IMR-90 (cell line): ENCODE results near the gene TMEM30A. TPM values are rescaled to one million over a fixed set of nuclear protein-coding genes. Genes with fewer than 3 reads are reported as not detected.

Experiments
- ATAC-seq: fragments of 200-7000 bp; cut with Tn5 transposase; 2 replicates; pipeline ENCODE4 v1.9.1; 2020; ENCODE audit warnings: low read depth, mild to moderate bottlenecking, moderate library complexity
- BruUV-seq: library from RNA; stranded (reverse); fragments of 400-500 nt; replicated peaks from 2 replicates; lab custom pipeline; 2021; lab: Mats Ljungman, UMichigan
- CTCF ChIA-PET: fragments of 300-600 bp; formaldehyde crosslinking; extraction: SDS; loops from one replicate; lab custom pipeline; 2021; ENCODE audit warnings: antibody characterized with exemption; lab: Yijun Ruan, JAX
- POLR2A ChIA-PET: fragments of 300-600 bp; sonication (Branson Sonifier 250); formaldehyde crosslinking; loops from one replicate; lab custom pipeline; 2022; ENCODE audit warnings: antibody characterized with exemption; ENCODE audit not compliant: unreplicated experiment; lab: Charles Lee
- DNase-seq: peaks from one replicate; pipeline ENCODE4 v3.0.0; 2013
- H2AFZ ChIP-seq: replicated peaks from 2 replicates; pipeline ENCODE3; 2013; ENCODE audit warnings: low read length, mild to moderate bottlenecking; ENCODE audit not compliant: poor library complexity
- H2AK5ac ChIP-seq: 2 replicates; pipeline ENCODE4 v1.6.1; 2013; ENCODE audit warnings: low read depth, low read length, inconsistent platforms
- H2AK9ac ChIP-seq: replicated peaks from 2 replicates; pipeline ENCODE3; 2013; ENCODE audit warnings: mild to moderate bottlenecking, low read depth, low read length, moderate library complexity; ENCODE audit not compliant: poor library complexity
- H2BK120ac ChIP-seq: 2 replicates; pipeline ENCODE4 v1.6.1; 2013; ENCODE audit warnings: low read depth, low read length, inconsistent platforms
- H2BK15ac ChIP-seq: 3 replicates; pipeline ENCODE4 v1.6.1; 2013; ENCODE audit warnings: low read depth, low read length, inconsistent platforms
- H2BK20ac ChIP-seq: 2 replicates; pipeline ENCODE4 v1.6.1; 2013; ENCODE audit warnings: low read depth, mild to moderate bottlenecking, inconsistent platforms, low read length, moderate library complexity
- H2BK5ac ChIP-seq: 2 replicates; pipeline ENCODE4 v1.6.1; 2013; ENCODE audit warnings: mild to moderate bottlenecking, low read depth, low read length, inconsistent platforms; ENCODE audit not compliant: poor library complexity, severe bottlenecking
- H3K14ac ChIP-seq: replicated peaks from 2 replicates; pipeline ENCODE4 v1.6.1; 2013; ENCODE audit warnings: low read depth, low read length, inconsistent platforms
- H3K18ac ChIP-seq: 2 replicates; pipeline ENCODE4 v1.6.1; 2013; ENCODE audit warnings: low read depth, low read length, control low read depth
- H3K23ac ChIP-seq: 2 replicates; pipeline ENCODE4 v1.6.1; 2013; ENCODE audit warnings: low read depth, low read length, inconsistent platforms
- H3K27ac ChIP-seq: 2 replicates; pipeline ENCODE4 v1.5.1; 2013; ENCODE audit warnings: mild to moderate bottlenecking, control low read depth, low read length; ENCODE audit not compliant: insufficient read depth
- H3K27me3 ChIP-seq: 2 replicates; pipeline ENCODE4 v1.6.1; 2013; ENCODE audit warnings: low read length; ENCODE audit not compliant: control insufficient read depth, insufficient read depth
- H3K36me3 ChIP-seq: 2 replicates; pipeline ENCODE4 v1.6.1; 2013; ENCODE audit warnings: low read length, mixed read lengths; ENCODE audit not compliant: control insufficient read depth, insufficient read depth
- H3K4ac ChIP-seq: 2 replicates; pipeline ENCODE4 v1.6.1; 2013; ENCODE audit warnings: low read depth, low read length, inconsistent platforms
- H3K4me1 ChIP-seq: 2 replicates; pipeline ENCODE4 v1.6.1; 2013; ENCODE audit warnings: low read length, mixed read lengths; ENCODE audit not compliant: control insufficient read depth, insufficient read depth
- H3K4me2 ChIP-seq: 2 replicates; pipeline ENCODE4 v1.6.1; 2013; ENCODE audit warnings: low read depth, mild to moderate bottlenecking, control low read depth, low read length, moderate library complexity
- H3K4me3 ChIP-seq: 2 replicates; pipeline ENCODE4 v1.5.1; 2013; ENCODE audit warnings: low read depth, mild to moderate bottlenecking, control low read depth, low read length, moderate library complexity; ENCODE audit not compliant: insufficient read depth
- H3K56ac ChIP-seq: 2 replicates; pipeline ENCODE4 v1.6.1; 2013; ENCODE audit warnings: low read length, inconsistent platforms; ENCODE audit not compliant: insufficient read depth; ENCODE audit errors: extremely low read depth
- H3K79me1 ChIP-seq, 2 experiments: 2 replicates each; pipeline ENCODE4 v1.6.1; 2013; ENCODE audit warnings: low read length in 2 of 2, inconsistent platforms in 1 of 2, low read depth in 1 of 2
- H3K9ac ChIP-seq: 2 replicates; pipeline ENCODE4 v1.6.1; 2013; ENCODE audit warnings: low read depth, low read length, control low read depth
- H3K9me1 ChIP-seq: 2 replicates; pipeline ENCODE4 v1.6.1; 2013; ENCODE audit warnings: low read length, inconsistent platforms; ENCODE audit not compliant: insufficient read depth
- H3K9me3 ChIP-seq: 2 replicates; pipeline ENCODE4 v1.6.1; 2013; ENCODE audit warnings: low read length; ENCODE audit not compliant: control insufficient read depth, insufficient read depth
- H4K20me1 ChIP-seq: 2 replicates; pipeline ENCODE4 v1.6.1; 2013; ENCODE audit warnings: low read length, inconsistent platforms; ENCODE audit not compliant: insufficient read depth
- H4K5ac ChIP-seq: 2 replicates; pipeline ENCODE4 v1.6.1; 2013; ENCODE audit warnings: mild to moderate bottlenecking, low read depth, low read length, control low read depth
- H4K8ac ChIP-seq, 2 experiments: 2 replicates each; pipeline ENCODE4 v1.6.1; 2013; ENCODE audit warnings: low read depth in 2 of 2, low read length in 2 of 2, control low read depth in 1 of 2, inconsistent platforms in 1 of 2
- H4K91ac ChIP-seq: 2 replicates; pipeline ENCODE4 v1.6.1; 2013; ENCODE audit warnings: low read depth, low read length, inconsistent platforms; ENCODE audit not compliant: insufficient read depth
- BHLHE40 ChIP-seq: fragments of 150-350 bp; IDR thresholded peaks from 2 replicates; pipeline ENCODE4 v1.6.1; 2016; ENCODE audit warnings: mild to moderate bottlenecking, low read depth, low read length
- CEBPB ChIP-seq: IDR thresholded peaks from 2 replicates; pipeline ENCODE4 v1.6.1; 2012; ENCODE audit warnings: low read depth, low read length, improper control_type of control experiment
- CHD1 ChIP-seq: IDR thresholded peaks from 2 replicates; pipeline ENCODE4 v1.6.1; 2012; ENCODE audit warnings: low read depth, low read length, improper control_type of control experiment
- CTCF ChIP-seq: conservative IDR thresholded peaks from 2 replicates; pipeline ENCODE4 v1.5.1; 2012; ENCODE audit warnings: mild to moderate bottlenecking, low read depth, low read length, improper control_type of control experiment
- ELK1 ChIP-seq: fragments of 150-350 bp; IDR thresholded peaks from 2 replicates; pipeline ENCODE4 v1.6.1; 2016; ENCODE audit warnings: low read depth, mild to moderate bottlenecking, low read length, moderate library complexity, borderline replicate concordance
- FOS ChIP-seq: fragments of 150-350 bp; IDR thresholded peaks from 2 replicates; pipeline ENCODE4 v1.6.1; 2016; ENCODE audit warnings: low read depth, low read length
- MAFK ChIP-seq: IDR thresholded peaks from 2 replicates; pipeline ENCODE4 v1.6.1; 2012; ENCODE audit warnings: low read depth, low read length, improper control_type of control experiment
- MAZ ChIP-seq: IDR thresholded peaks from 2 replicates; pipeline ENCODE4 v1.6.1; 2012; ENCODE audit warnings: low read depth, mild to moderate bottlenecking, low read length, improper control_type of control experiment, moderate library complexity, borderline replicate concordance
- MXI1 ChIP-seq: IDR thresholded peaks from 2 replicates; pipeline ENCODE4 v1.6.1; 2012; ENCODE audit warnings: low read depth, mild to moderate bottlenecking, low read length, moderate library complexity, borderline replicate concordance
- NFE2L2 ChIP-seq: fragments of 150-350 bp; IDR thresholded peaks from 2 replicates; pipeline ENCODE4 v1.6.1; 2016; ENCODE audit warnings: low read depth, mild to moderate bottlenecking, low read length
- POLR2A ChIP-seq: IDR thresholded peaks from 2 replicates; pipeline ENCODE4 v1.6.1; 2012; ENCODE audit warnings: mild to moderate bottlenecking, low read depth, low read length
- RAD21 ChIP-seq: IDR thresholded peaks from 2 replicates; pipeline ENCODE4 v1.6.1; 2012; ENCODE audit warnings: low read length, improper control_type of control experiment
- RCOR1 ChIP-seq: IDR thresholded peaks from 2 replicates; pipeline ENCODE4 v1.6.1; 2012; ENCODE audit warnings: mild to moderate bottlenecking, low read length, improper control_type of control experiment; ENCODE audit not compliant: insufficient replicate concordance
- RFX5 ChIP-seq: IDR thresholded peaks from 2 replicates; pipeline ENCODE4 v1.8.0; 2012; ENCODE audit warnings: low read depth, mild to moderate bottlenecking, low read length, moderate library complexity
- SMC3 ChIP-seq: fragments of 150-350 bp; IDR thresholded peaks from 2 replicates; pipeline ENCODE4 v1.6.1; 2016; ENCODE audit warnings: low read depth, mild to moderate bottlenecking, antibody characterized with exemption, low read length, moderate library complexity
- USF2 ChIP-seq: fragments of 150-350 bp; IDR thresholded peaks from 2 replicates; pipeline ENCODE4 v1.6.1; 2017; ENCODE audit warnings: mild to moderate bottlenecking, antibody characterized with exemption, low read length, low read depth
- dilution Hi-C: fragments of 300-500 bp; cut with HindIII; formaldehyde crosslinking; loops from one replicate; pipeline ENCODE4 v1.14.3; 2018; ENCODE audit warnings: low sequenced_read_pairs; ENCODE audit not compliant: unreplicated experiment
- in situ Hi-C: fragments of 300-500 bp; cut with MboI; formaldehyde crosslinking; loops from 3 replicates; pipeline ENCODE4 v1.14.3; 2019; ENCODE audit warnings: low sequenced_read_pairs, inconsistent platforms, mixed read lengths
- intact Hi-C: fragments of 100-400 bp; cut with micrococcal nuclease; formaldehyde crosslinking; loops from 2 replicates; pipeline ENCODE4 v1.10.0; 2022
- polyA plus RNA-seq, 3 experiments: library from polyadenylated mRNA; depleted of rRNA; stranded (reverse); fragments of >200 nt; gene quantifications; 2 replicates each; pipeline ENCODE4 v1.2.3, GENCODE V29; 2012; ENCODE audit warnings: low replicate concordance in 1 of 3
- total RNA-seq: library from RNA; depleted of rRNA; stranded (reverse); fragments of >200 nt; gene quantifications from 2 replicates; pipeline ENCODE4 v1.2.3, GENCODE V29; 2012

Gene TMEM30A
- total and polyA plus RNA-seq, 2 of the 4 experiments (the other 2 are of a cell fraction), result 48.5 to 111 TPM

- Histone ChIP-seq H2AFZ (no peak overlapping the region), H4K5ac (no peak overlapping the region), H2BK120ac (no peak overlapping the region), H3K4ac (no peak overlapping the region), H3K27ac (no peak overlapping the region), H3K23ac (no peak overlapping the region), H3K56ac (no peak overlapping the region), H3K4me3 (no peak overlapping the region), H3K4me2 (no peak overlapping the region), H3K27me3 (no peaks in the 10 kb centered on the region), H2BK15ac (no peak overlapping the region), H3K9me1 (peaks cover 2% of the 10 kb centered on the region), H3K9ac (no peak overlapping the region), H3K18ac (no peak overlapping the region), H2AK5ac (no peak overlapping the region), H4K8ac (no peak overlapping the region), H3K4me1 (peaks cover 6% of the 10 kb centered on the region), H3K14ac (no peak overlapping the region), H4K20me1 (peaks cover 11% of the 10 kb centered on the region; the same call in 1 of the 2 replicates), H4K91ac (no peak overlapping the region), H3K9me3 (no peaks in the 10 kb centered on the region), H2AK9ac (no peak overlapping the region), H2BK5ac (no peak overlapping the region), H3K36me3 (peaks cover 18% of the 10 kb centered on the region), H3K79me1 (peaks cover 21 to 47% of the 10 kb centered on the region in 2 experiments), H2BK20ac (no peak overlapping the region)
- in situ Hi-C loops (loop anchor here (10.0 kb wide), 1 partner anchor 271 kb away; no protein-coding TSS in a partner anchor), dilution Hi-C loops (no loop called here), intact Hi-C loops (no loop called here)
- ChIA-PET CTCF (no interaction called here), POLR2A (interaction anchor here (0.6 to 1.1 kb wide), 2 partner anchors 218 to 325 kb away, joined by 3 to 9 read pairs; no protein-coding TSS in a partner anchor)
- TF ChIP-seq RAD21, result no peak
- TF ChIP-seq USF2, result no peak
- TF ChIP-seq POLR2A, result no peak
- no peak for TF ChIP-seq BHLHE40
- TF ChIP-seq MAFK, result no peak
- no peak for TF ChIP-seq NFE2L2
- TF ChIP-seq FOS, result no peak
- no peak for TF ChIP-seq MXI1
- no peak for TF ChIP-seq ELK1
- TF ChIP-seq SMC3, result no peak
- no peak for TF ChIP-seq RFX5
- no peak for TF ChIP-seq CEBPB
- TF ChIP-seq CHD1, result no peak
- TF ChIP-seq MAZ, result no peak
- no peak for TF ChIP-seq RCOR1
- no peak for TF ChIP-seq CTCF
- DNase-seq (no peak), ATAC-seq (no peak)
- no TSS peak for BruUV-seq
Measured at GRCh38 chr6:75263401-75263750, 21.2 kb downstream of the TMEM30A start.
